ENCODE results near the gene HDAC2.

- TF ChIP-seq, protein P1, sequence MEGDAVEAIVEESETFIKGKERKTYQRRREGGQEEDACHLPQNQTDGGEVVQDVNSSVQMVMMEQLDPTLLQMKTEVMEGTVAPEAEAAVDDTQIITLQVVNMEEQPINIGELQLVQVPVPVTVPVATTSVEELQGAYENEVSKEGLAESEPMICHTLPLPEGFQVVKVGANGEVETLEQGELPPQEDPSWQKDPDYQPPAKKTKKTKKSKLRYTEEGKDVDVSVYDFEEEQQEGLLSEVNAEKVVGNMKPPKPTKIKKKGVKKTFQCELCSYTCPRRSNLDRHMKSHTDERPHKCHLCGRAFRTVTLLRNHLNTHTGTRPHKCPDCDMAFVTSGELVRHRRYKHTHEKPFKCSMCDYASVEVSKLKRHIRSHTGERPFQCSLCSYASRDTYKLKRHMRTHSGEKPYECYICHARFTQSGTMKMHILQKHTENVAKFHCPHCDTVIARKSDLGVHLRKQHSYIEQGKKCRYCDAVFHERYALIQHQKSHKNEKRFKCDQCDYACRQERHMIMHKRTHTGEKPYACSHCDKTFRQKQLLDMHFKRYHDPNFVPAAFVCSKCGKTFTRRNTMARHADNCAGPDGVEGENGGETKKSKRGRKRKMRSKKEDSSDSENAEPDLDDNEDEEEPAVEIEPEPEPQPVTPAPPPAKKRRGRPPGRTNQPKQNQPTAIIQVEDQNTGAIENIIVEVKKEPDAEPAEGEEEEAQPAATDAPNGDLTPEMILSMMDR (IDR thresholded peaks at IDR 0.05) = no peak
- no peak for TF ChIP-seq POLR2A (IDR thresholded peaks at IDR 0.05)
Measured at GRCh38 chr6:113954653-113955052, 16.3 kb downstream of the HDAC2 start.
